ENCODE results near the gene CCDC154. TPM values are rescaled to one million over a fixed set of nuclear protein-coding genes. Genes with fewer than 3 reads are reported as not detected.

CCDC154 gene
- total and polyA plus RNA-seq, 9 of the 15 experiments (the other 6 are each of a cell fraction or from before 2014, with no cell fraction given): 0.15 to 1.4 (median 0.20) TPM; not detected in 5

GRCh38 chr16:1472974-1473373 is 28.6 kb upstream of the CCDC154 start (continued):
- TF ChIP-seq PML (IDR thresholded peaks at IDR 0.05; ENCODE audit: low read length) (0 out of 2 replicates have a peak, but pooled peaks have one; percentile 38), SMAD1 (IDR thresholded peaks at IDR 0.05; ENCODE audit: low read depth, low read length, partially characterized antibody) (no peak), MLLT1 (IDR thresholded peaks at IDR 0.05) (peak; percentile 54 to 79; a peak in 3 of 4 replicates), MTA2 (IDR thresholded peaks at IDR 0.05; ENCODE audit: low read depth) (peak; percentile 69), ZBTB2 (IDR thresholded peaks at IDR 0.05) (peak; percentile 86)

GRCh38 chr16:1471569-1472194 is 27.3 kb upstream of the CCDC154 start:
- CTCF ChIA-PET (ENCODE audit: low intra/inter-chr PET ratio): no interaction called here
- TF ChIP-seq, protein P1, sequence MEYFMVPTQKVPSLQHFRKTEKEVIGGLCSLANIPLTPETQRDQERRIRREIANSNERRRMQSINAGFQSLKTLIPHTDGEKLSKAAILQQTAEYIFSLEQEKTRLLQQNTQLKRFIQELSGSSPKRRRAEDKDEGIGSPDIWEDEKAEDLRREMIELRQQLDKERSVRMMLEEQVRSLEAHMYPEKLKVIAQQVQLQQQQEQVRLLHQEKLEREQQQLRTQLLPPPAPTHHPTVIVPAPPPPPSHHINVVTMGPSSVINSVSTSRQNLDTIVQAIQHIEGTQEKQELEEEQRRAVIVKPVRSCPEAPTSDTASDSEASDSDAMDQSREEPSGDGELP (CRISPR knock-in tag; IDR thresholded peaks at IDR 0.05; ENCODE audit: borderline replicate concordance): peak; percentile 24; the same call in 1 of the 2 replicates
- TF ChIP-seq MAFG (tag; conservative IDR thresholded peaks at IDR 0.05) (no peak), ZNF253 (CRISPR knock-in tag; conservative IDR thresholded peaks at IDR 0.05) (no peak)
- POLR2A ChIA-PET: interaction anchor here (0.7 to 1.4 kb wide), 5 partner anchors 9 to 272 kb away, joined by 3 to 9 read pairs (median 4); partner anchors contain the start of gene TELO2
- Histone ChIP-seq H3K9ac (ENCODE audit: insufficient read depth in 1 of 2, low read depth in 2 of 2, low read length in 2 of 2) (peak overlapping the region; percentile 60 to 90; a peak in 2 of 4 replicates), H3K4me3 (no peak overlapping the region), H3K79me2 (ENCODE audit: control insufficient read depth, insufficient read depth, low read length) (peaks cover 87% of the 10 kb centered on the region), H3K4me1 (replicated peaks in 1 of 2; ENCODE audit: control insufficient read depth in 2 of 2, insufficient read depth in 2 of 2, low read length in 2 of 2) (peaks cover 36 to 74% of the 10 kb centered on the region in 2 experiments; a peak in 4 of 5 replicates), H3K27ac (ENCODE audit: extremely low read depth, low read depth, low read length) (peak overlapping the region; percentile 70; the same call in 2 of the 3 replicates), H3K4me2 (ENCODE audit: insufficient read depth, low read length) (peak overlapping the region; percentile 47), H3K9me3 (replicated peaks; ENCODE audit: control insufficient read depth, insufficient read depth, low read depth, low read length) (no peaks in the 10 kb centered on the region), H3K9me1 (ENCODE audit: control insufficient read depth, insufficient read depth, low read length) (peaks cover 6% of the 10 kb centered on the region), H3K36me3 (ENCODE audit: control insufficient read depth, insufficient read depth, low read length) (peaks cover 10% of the 10 kb centered on the region; the same call in 1 of the 3 replicates), H2AFZ (ENCODE audit: low read depth, low read length) (no peak overlapping the region), H3K27me3 (ENCODE audit: control insufficient read depth in 2 of 2, insufficient read depth in 2 of 2, low read length in 2 of 2) (no peaks in the 10 kb centered on the region), H4K20me1 (replicated peaks; ENCODE audit: control insufficient read depth, insufficient read depth, low read length) (peaks cover 10% of the 10 kb centered on the region)
- in situ Hi-C loops (cut with MboI): no loop called here
- no TSS peak for BruUV-seq (replicated peaks)
- intact Hi-C loops (cut with micrococcal nuclease): no loop called here
- DNase-seq (ENCODE audit: extremely low read depth in 1 of 4, low spot score in 3 of 4) (peak in 1 of 4 experiments; percentile 15), FAIRE-seq (no peak), ATAC-seq (no peak)
- 82% methylated on average over 26 of the region's 26 CpGs for WGBS (ENCODE audit: insufficient coverage, low coverage, missing lambda C conversion rate)
